GF-D8 (cell line): ENCODE measurements around the gene VPS54.

Experiments
- DNase-seq: peaks from one replicate; lab custom pipeline; 2025; lab: John Stamatoyannopoulos, UW

Gene VPS54

DNA sequence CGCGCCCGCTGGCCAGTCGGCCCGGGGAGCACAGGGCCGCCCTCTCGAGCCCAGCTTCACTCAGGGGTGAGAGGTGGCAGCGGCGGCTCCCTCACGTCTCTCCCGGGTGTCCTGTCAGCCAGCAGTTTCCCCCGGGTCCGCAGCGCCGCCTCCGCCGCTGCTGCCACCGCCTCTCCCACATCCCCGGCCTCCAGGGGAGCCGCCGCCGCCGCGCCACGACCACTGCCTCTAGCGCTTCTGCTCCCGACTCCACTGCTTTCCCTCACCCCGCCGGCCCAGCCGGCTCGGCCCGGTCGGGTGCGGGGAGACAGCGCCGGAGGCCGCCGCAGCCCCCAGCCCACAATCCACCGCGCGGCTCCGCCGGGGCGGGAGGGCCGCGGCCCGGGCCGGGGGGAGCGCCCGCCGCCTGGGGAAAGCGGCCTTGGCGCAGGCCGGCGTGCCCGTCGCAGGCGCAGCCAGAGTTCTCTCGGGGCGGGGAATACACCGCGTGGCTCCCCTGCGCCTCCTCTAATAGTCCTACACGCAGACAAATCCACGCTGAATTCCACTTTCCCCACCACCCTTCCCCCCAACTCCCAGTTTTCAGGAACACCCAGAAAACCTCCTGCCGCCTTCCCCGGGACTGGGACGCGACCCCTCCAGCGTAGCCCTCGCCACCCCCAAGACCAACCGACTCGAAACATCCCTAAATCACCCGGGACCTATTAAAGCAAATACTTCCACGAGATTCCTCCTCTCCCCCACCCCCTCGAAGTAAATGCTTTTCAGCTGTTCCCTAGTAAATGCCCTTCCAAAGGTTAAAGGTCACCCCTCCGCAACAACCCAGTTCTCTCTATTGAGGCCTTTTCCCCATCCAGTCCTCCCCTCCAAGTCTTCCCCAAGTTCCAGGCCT lies at the start of gene VPS54:
VPS54 (minus strand) TSS at position 346 of the 892 bp plus-strand sequence. CDS start 35,429 bp downstream, outside the sequence.
- peak; percentile 44 for DNase-seq

DNA sequence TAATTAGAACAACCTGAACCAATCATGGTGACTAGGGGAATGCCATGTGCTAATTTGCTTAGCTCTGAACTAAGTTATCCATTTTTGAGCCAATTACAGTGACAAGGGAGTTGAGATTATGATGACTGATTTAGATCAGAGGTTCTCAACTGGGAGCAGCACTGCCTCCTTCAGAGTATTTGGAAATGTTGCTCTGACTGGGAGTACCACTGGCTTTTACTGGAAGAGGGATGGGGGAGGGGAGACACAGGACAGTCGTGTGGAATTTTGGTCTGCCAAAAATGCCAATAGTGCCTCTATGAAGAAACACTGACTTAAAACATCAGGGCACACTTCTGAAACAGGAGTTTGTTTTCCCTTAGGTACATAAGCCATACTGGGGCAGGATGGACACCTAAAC lies 48.1 kb upstream of the VPS54 start:
- DNase-seq = no peak

DNA sequence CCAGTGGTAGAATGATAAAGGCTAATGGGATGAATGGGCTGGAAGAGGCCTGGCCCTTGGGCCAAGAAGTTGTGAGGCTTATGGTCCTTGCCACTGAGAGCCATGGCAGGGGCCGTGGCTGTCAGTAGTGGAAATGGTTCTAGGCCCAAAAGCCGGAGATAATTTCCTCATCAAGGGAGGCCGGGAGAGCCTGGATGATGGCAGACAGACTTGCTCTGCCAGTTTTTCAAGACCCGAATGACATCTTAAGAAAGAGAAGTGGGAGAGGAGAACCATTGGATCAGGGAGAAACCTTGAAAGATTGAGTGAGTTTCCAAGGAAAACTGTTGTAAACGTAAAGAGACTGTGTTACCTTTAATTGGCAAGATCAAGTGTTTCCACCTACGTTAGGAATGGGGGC lies 46.3 kb upstream of the VPS54 start:
- DNase-seq = no peak

GRCh38 chr2:64063924-64064331 lies 44.7 kb upstream of the VPS54 start:
- DNase-seq = no peak

GRCh38 chr2:64063454-64063853 lies 44.2 kb upstream of the VPS54 start:
- DNase-seq = no peak

DNA sequence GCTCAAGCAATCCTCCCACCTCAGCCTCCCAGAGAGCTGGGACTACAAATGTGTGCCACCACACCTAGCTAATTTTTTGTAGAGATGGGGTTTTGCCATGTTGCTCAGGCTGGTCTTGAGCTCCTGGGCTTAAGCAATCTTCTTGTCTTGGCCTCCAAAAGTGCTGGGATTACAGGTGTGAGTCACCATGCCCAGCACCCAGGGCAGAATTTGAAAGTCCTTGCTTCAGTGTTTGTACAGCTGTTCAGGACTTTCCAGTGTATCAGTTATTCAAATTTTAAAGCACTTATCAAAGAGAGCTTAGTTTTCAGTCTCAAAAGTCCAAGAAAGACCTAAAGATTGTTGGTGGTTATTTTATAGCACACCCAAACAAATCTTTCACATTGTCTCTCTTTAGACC lies 43.6 kb upstream of the VPS54 start:
- DNase-seq = no peak

DNA sequence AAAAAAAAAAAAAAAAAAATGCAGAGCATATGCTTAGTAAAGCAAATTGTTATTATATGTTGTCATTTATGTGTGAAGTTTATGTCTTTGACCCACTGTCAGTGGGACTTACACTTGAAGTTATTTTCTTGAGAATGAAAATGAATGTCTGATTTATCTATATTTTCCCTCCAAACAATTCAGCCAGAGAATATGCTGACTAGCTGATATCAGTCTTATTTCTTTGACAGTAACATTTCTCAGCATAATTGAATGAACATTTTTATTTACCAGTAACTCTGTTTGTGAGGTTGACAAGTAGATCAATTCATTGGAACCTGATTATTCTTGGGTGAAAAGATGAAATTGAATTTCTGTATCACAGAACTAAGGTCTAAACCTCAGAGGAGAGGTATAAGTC lies 40.0 kb upstream of the VPS54 start:
- DNase-seq = no peak

- DNase-seq = no peak
Observed at GRCh38 chr2:64056021-64056420, 36.8 kb upstream of the VPS54 start.

DNA sequence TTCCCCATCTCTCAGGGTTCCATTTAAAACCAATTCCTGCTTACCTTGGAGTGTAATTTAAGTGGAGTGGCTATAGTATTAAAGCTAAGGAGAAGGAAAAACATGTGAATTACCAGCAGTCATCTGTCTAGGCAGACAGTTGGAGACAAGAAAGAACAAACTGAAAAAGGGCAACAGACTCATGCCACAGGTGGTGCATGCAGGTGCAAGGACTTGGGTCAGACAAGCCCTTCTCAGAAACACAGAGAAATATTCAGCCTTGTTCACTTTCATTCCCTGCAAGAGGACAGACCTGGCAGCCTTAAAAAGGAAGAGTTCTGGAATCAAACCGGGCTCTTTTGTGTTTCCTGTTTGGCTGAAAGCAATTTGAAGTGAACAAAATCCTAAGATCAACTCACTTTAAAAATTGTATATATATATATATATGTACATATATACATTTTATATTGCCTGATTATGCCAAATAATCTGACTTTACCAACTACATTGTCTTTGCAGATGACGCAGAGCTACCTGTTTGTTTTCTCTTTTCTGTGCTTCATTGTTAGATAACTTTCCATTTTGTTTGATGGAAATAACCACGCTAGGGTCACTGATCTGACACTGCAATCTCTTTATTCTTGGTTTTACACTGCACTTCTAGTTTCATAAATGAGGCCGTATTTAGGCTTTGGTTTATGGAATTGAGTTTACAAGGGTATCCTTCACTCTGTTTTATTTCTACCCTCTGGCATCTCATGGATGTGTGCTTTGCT lies 35.1 kb upstream of the VPS54 start:
- DNase-seq = no peak

DNA sequence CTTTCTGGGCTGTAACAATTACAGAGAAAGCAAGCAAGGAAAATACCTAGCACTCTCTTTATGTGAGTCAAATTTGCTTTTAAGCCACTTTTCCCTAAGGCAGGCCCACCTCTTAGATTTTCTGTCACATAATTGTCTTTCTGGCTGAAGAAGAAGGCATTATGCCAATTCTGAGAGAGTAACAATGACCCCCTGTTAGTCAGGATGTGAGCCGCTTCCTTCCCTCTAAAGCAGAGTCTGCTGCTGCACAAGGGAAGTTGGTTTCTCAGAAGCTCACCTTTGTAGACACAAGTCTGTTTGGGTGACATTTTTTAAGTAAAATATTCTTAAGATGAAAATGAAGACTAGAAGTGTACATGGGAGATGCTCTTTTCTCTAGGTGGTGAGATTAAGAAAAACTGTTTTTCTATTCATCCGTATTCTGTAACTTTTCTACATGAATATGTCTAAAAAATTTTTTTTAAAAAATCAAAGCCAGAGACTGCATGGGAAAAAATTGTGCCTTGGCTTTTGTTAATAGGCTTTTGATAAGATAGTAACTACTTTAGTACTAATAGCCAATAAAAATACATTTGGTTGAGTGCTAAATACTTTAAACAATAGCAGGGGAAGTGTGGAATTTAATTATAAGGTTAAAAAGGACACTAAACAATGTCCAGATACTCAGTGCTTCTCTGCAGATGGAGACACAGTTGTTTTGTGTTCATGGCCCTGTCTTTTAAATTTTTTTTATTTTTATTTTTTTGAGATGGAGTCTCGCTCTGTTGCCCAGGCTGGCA lies 33.4 kb upstream of the VPS54 start:
- DNase-seq = no peak

DNA sequence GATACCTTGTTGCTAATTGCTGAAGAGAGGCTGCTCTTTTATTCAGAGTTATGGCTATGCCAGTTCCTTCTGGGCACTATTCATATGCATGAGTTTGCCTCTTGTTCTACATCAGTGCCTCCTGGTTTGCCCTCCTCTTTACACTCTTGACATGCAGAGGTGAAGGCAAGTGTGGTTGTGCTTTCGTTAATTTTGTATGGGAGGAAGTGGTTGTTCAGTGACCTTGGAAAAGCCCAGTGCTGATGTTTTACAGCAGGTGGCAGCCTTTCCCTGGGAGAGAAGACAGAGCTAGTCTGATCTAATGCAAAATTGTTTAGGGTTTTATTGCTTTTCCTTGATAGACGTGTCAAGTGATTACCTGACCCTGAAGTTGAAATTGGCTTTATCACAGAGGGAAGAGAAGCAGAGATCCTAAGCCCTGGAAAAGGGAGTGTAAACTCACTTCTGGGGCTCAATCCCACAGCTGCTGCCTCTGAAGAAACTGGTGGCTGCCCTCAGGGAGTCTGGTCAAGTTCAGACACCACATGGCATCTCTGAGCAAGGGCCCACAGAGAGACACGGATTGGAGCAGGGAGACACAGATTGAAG lies 30.5 kb upstream of the VPS54 start:
- peak; percentile 38 for DNase-seq

DNA sequence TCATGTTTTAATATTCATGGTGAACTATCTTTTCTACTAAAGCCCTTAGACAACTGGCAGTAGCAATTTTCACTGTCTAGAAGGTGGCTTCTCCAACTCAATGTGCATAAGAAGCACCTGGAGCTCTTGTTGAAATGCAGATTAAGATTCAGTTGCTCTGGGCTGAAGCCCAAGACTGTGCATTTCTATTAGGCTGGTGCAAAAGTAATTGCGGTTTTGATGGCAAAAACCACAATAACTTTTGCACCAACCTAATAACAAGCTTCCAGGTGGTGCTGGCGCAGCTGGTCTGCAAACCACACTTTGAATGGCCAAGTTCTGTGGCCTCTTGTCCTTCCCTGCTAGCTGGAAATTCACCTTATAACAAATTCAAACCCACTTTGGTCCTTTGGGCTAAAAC lies 26.7 kb upstream of the VPS54 start:
- no peak for DNase-seq

GRCh38 chr2:64040161-64040560 lies 20.9 kb upstream of the VPS54 start:
- no peak for DNase-seq

DNA sequence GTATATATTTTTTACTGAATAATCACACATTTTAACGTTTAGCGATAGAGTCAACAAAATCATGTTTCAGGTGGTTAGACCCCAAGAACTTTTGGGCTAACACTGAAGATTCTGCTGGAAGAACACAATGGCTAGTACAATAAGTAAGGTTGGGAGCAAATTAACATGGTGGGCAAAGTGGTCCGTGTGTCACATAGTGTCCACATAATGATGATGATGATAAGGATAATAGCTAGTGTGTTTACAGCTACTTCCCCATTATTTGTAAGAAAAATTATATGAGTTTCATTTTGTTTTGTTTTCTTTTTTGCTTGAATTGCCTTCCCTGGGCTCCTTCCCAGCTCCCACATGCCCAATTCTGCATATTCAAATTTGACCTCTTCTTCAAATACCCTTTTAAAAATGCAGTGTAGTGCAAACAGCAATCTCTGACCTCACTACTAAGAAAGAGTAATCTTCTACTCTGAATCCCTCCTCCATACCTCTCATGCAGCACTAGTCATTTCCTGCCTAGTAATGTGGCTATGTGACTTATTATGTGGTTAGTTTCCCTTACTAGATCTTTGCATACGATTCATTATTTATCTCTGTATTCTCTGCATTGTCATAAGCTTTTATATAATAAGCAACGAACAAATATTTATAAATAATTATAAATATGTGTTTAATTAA lies 16.9 kb upstream of the VPS54 start:
- no peak for DNase-seq

GRCh38 chr2:64035072-64035942 lies 16.1 kb upstream of the VPS54 start:
- DNase-seq = no peak

DNA sequence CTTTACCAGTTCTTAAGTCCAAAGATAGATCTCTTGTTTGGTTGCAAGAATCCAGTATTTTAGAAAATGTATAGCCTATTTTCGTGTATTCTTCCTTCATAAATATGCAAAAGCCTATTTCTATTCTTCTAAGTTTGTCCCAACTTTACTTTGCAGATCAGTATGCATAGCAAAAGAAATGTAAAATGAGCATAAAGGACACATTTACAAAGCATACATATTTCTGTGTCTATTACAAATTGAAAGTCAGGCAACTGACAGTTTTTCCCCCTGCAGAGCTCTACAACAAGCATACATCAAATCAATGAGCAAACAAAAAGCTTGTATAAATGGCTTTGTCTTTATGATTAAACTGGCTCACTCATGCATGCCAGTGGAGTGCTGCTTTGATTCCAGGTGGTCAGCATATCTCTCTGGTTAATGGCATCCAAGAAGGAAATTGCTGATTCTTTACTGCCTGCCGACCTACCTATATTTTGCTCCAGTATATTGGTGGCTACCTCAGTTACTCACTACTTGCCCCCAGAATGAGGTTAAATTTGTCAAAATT lies 10.0 kb upstream of the VPS54 start:
- DNase-seq = no peak

- no peak for DNase-seq
Observed at GRCh38 chr2:64025741-64026140, 6.5 kb upstream of the VPS54 start.

GRCh38 chr2:64024259-64024949 lies 5.2 kb upstream of the VPS54 start:
- DNase-seq = no peak

DNA sequence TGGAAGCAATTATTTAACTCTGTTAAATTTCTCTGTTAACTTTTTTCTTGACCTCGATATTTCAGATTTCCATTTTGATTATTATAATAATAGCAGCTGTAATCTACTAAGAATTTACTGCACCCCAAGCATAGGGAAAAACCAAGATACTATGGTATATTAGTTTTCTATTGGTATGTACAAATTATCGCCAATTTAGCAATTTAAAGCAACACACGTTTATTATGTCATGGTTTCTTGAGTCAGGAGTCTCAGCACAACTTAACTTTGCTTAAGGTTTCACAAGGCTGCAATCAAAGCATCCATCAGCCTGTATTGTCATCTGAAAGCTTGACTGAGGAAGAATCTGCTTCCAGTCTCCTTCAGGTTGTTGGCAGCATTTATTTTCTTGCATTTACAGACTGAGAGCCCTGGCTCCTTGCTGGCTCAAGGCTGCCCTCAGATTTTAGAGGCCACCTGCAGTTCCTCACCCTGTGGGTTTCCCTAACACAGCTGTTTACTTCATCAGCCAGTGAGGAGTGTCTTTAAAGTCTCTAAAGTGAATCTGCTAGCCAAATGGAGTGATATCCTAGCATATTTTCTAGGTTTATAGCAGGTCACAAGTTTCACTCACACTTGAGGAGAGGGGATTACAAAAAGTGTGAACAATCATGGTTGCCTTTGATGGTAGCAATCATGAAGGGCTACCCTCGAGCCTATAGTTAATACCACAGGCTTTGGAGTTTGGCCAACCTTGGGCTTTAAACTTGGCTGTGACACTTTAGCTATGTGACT lies 4.4 kb upstream of the VPS54 start:
- no peak for DNase-seq
